H9 (cell line): ENCODE results near the gene NEK7. TPM values are rescaled to one million over a fixed set of nuclear protein-coding genes. Genes with fewer than 3 reads are reported as not detected.

ENCODE experiments used
- DNase-seq: peaks from one replicate; pipeline ENCODE4 v3.0.0-alpha.2; 2017
- H2AFZ ChIP-seq: one replicate; pipeline ENCODE4 v1.6.1; 2013; ENCODE audit warnings: mild to moderate bottlenecking, low read length, control low read depth, moderate library complexity
- H2AK5ac ChIP-seq: 2 replicates; pipeline ENCODE4 v1.6.1; 2013; ENCODE audit warnings: low read length, control low read depth, mixed read lengths; ENCODE audit not compliant: insufficient read length
- H2BK120ac ChIP-seq: one replicate; pipeline ENCODE4 v1.6.1; 2013; ENCODE audit warnings: low read depth, mild to moderate bottlenecking, low read length, control low read depth, inconsistent platforms; ENCODE audit not compliant: poor library complexity, severe bottlenecking
- H2BK12ac ChIP-seq: 2 replicates; pipeline ENCODE4 v1.6.1; 2013; ENCODE audit warnings: low read length, control low read depth, mixed read lengths, low read depth; ENCODE audit not compliant: insufficient read length
- H2BK15ac ChIP-seq: 2 replicates; pipeline ENCODE4 v1.6.1; 2013; ENCODE audit warnings: low read depth, low read length, control low read depth
- H2BK20ac ChIP-seq: one replicate; pipeline ENCODE4 v1.6.1; 2013; ENCODE audit warnings: low read depth, mild to moderate bottlenecking, low read length, control low read depth, inconsistent platforms; ENCODE audit not compliant: poor library complexity, severe bottlenecking
- H2BK5ac ChIP-seq: 2 replicates; pipeline ENCODE4 v1.6.1; 2013; ENCODE audit warnings: low read length, control low read depth, mixed read lengths; ENCODE audit not compliant: insufficient read length
- H3K14ac ChIP-seq: 2 replicates; pipeline ENCODE4 v1.6.1; 2013; ENCODE audit warnings: low read length, control low read depth; ENCODE audit not compliant: insufficient read depth
- H3K18ac ChIP-seq: 2 replicates; pipeline ENCODE4 v1.6.1; 2013; ENCODE audit warnings: low read depth, mild to moderate bottlenecking, mixed read lengths, low read length, control low read depth; ENCODE audit not compliant: insufficient read length
- H3K23ac ChIP-seq: 2 replicates; pipeline ENCODE4 v1.6.1; 2013; ENCODE audit warnings: low read length, control low read depth, mixed read lengths, low read depth; ENCODE audit not compliant: insufficient read length
- H3K23me2 ChIP-seq: 2 replicates; pipeline ENCODE4 v1.6.1; 2013; ENCODE audit warnings: low read depth, mild to moderate bottlenecking, mixed read lengths, low read length, control low read depth; ENCODE audit not compliant: insufficient read length, poor library complexity, severe bottlenecking
- H3K27ac ChIP-seq: 2 replicates; pipeline ENCODE4 v1.5.1; 2013; ENCODE audit warnings: low read length, control low read depth, mixed read lengths, low read depth; ENCODE audit not compliant: insufficient read length
- H3K27me3 ChIP-seq: 2 replicates; pipeline ENCODE4 v1.6.1; 2013; ENCODE audit warnings: low read length, control low read depth, inconsistent platforms; ENCODE audit not compliant: insufficient read depth
- H3K4ac ChIP-seq: 2 replicates; pipeline ENCODE4 v1.6.1; 2013; ENCODE audit warnings: low read depth, mild to moderate bottlenecking, control low read depth, inconsistent platforms, low read length, moderate library complexity
- H3K4me1 ChIP-seq: 2 replicates; pipeline ENCODE4 v1.6.1; 2013; ENCODE audit warnings: low read length, control low read depth, inconsistent platforms; ENCODE audit not compliant: insufficient read depth
- H3K4me2 ChIP-seq: 2 replicates; pipeline ENCODE4 v1.6.1; 2013; ENCODE audit warnings: low read length, control low read depth, mixed read lengths; ENCODE audit not compliant: insufficient read length, insufficient read depth
- H3K56ac ChIP-seq: 2 replicates; pipeline ENCODE4 v1.6.1; 2013; ENCODE audit warnings: low read depth, mild to moderate bottlenecking, mixed read lengths, low read length, control low read depth; ENCODE audit not compliant: insufficient read length
- H3K79me1 ChIP-seq: 2 replicates; pipeline ENCODE4 v1.6.1; 2013; ENCODE audit warnings: low read depth, mild to moderate bottlenecking, moderate library complexity, low read length, control low read depth, inconsistent platforms; ENCODE audit not compliant: insufficient read depth, poor library complexity, severe bottlenecking
- H3K79me2 ChIP-seq: 2 replicates; pipeline ENCODE4 v1.6.1; 2013; ENCODE audit warnings: low read length, control low read depth, inconsistent platforms; ENCODE audit not compliant: insufficient read depth
- H3K9ac ChIP-seq: 2 replicates; pipeline ENCODE4 v1.6.1; 2013; ENCODE audit warnings: low read length, control low read depth, mixed read lengths; ENCODE audit not compliant: insufficient read length; ENCODE audit errors: extremely low read depth
- H3K9me3 ChIP-seq: one replicate; pipeline ENCODE4 v1.6.1; 2013; ENCODE audit warnings: low read depth, low read length, inconsistent platforms; ENCODE audit not compliant: control insufficient read depth
- H3T11ph ChIP-seq: one replicate; pipeline ENCODE4 v1.6.1; 2013; ENCODE audit warnings: mild to moderate bottlenecking, low read length, control low read depth, inconsistent platforms
- H4K20me1 ChIP-seq: one replicate; pipeline ENCODE4 v1.6.1; 2013; ENCODE audit not compliant: control insufficient read depth, insufficient read length, insufficient read depth
- H4K5ac ChIP-seq: 2 replicates; pipeline ENCODE4 v1.6.1; 2013; ENCODE audit warnings: low read depth, mild to moderate bottlenecking, mixed read lengths, low read length, control low read depth; ENCODE audit not compliant: insufficient read length
- H4K8ac ChIP-seq: replicated peaks from 2 replicates; pipeline ENCODE4 v1.6.1; 2013; ENCODE audit warnings: low read length, control low read depth, mixed read lengths, low read depth; ENCODE audit not compliant: insufficient read length
- H4K91ac ChIP-seq: 2 replicates; pipeline ENCODE4 v1.6.1; 2013; ENCODE audit warnings: low read depth, mild to moderate bottlenecking, moderate library complexity, mixed read lengths, low read length, control low read depth; ENCODE audit not compliant: insufficient read length
- H3K27ac Mint-ChIP-seq, 3 experiments: 2 replicates in 2 of 3; 3 replicates in 1 of 3; pipeline ENCODE4 v1.8.0; 2020 to 2021; ENCODE audit warnings: mixed read lengths in 3 of 3, mild to moderate bottlenecking in 1 of 3, moderate library complexity in 1 of 3
- H3K27me3 Mint-ChIP-seq: 2 replicates; pipeline ENCODE4 v1.8.0; 2021; ENCODE audit warnings: low read depth, mild to moderate bottlenecking, moderate library complexity, mixed read lengths
- H3K36me3 Mint-ChIP-seq, 3 experiments: 2 replicates in 2 of 3; 3 replicates in 1 of 3; pipeline ENCODE4 v1.8.0; 2020 to 2021; ENCODE audit warnings: low read depth in 3 of 3, mixed read lengths in 3 of 3; ENCODE audit not compliant: insufficient read depth in 1 of 3
- H3K4me1 Mint-ChIP-seq, 2 experiments: 2 replicates each; pipeline ENCODE4 v1.8.0; 2020; ENCODE audit warnings: mixed read lengths in 2 of 2
- H3K4me3 Mint-ChIP-seq, 2 experiments: 2 replicates in 1 of 2; 3 replicates in 1 of 2; pipeline ENCODE4 v1.8.0; 2020 to 2021; ENCODE audit warnings: mild to moderate bottlenecking in 2 of 2, mixed read lengths in 2 of 2, moderate library complexity in 1 of 2
- H3K9me3 Mint-ChIP-seq, 2 experiments: 2 replicates in 1 of 2; 3 replicates in 1 of 2; pipeline ENCODE4 v1.8.0; 2020; ENCODE audit warnings: mild to moderate bottlenecking in 2 of 2, mixed read lengths in 2 of 2, moderate library complexity in 1 of 2
- WGBS: extraction: QIAGEN DNeasy Blood & Tissue Kit; methylation state at CpG from one replicate; pipeline ENCODE4 v1.1.7; 2013; ENCODE audit warnings: missing lambda C conversion rate, low lambda C conversion rate, mixed read lengths; ENCODE audit not compliant: insufficient read length; ENCODE audit errors: extremely low coverage; 5-methylcytosine and 5-hydroxymethylcytosine counted together
- total RNA-seq: library from RNA; stranded (reverse); gene quantifications from 2 replicates; pipeline ENCODE4 v1.2.1, GENCODE V29; 2021
- TF ChIP-seq, protein P1 (sequence below): fragments of 200-600 bp; sonication (generic); conservative IDR thresholded peaks from 3 replicates; pipeline ENCODE4 v1.8.0; 2021; ENCODE audit warnings: antibody characterized with exemption, mild to moderate bottlenecking

Gene NEK7
- total RNA-seq, 1 experiment from 2014 or later: 9.6 TPM

DNA sequence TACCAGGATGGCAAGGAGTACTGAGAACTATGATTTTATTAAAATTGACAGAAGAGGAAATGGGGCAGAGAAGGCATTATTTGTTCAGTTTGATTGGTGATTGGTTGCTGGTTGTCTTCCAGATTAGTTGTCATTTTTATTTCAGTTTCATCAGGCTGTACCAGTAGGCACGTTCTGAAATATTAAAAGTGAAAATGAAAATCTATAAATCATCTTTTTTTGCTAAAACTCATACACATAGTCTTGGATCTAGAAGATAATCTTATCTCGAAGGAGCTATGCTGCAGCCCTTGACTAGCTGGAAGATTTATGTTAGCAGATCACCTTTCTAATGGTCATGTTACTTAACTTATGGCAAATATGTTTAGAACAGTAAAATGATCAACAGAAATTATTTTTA, 29.0 kb downstream of the NEK7 start:
- Histone ChIP-seq H4K5ac (no peak overlapping the region), H4K20me1 (no peaks in the 10 kb centered on the region), H3K18ac (no peak overlapping the region), H2BK20ac (no peak overlapping the region), H3K56ac (no peak overlapping the region), H3K14ac (no peak overlapping the region), H4K91ac (no peak overlapping the region), H3K9ac (no peak overlapping the region), H3K79me2 (no peaks in the 10 kb centered on the region; the same call in 1 of the 2 replicates), H3T11ph (no peak overlapping the region), H3K79me1 (peaks cover 3% of the 10 kb centered on the region), H3K27me3 (no peaks in the 10 kb centered on the region), H3K4ac (no peak overlapping the region), H3K4me2 (no peak overlapping the region), H2BK5ac (no peak overlapping the region), H3K4me1 (no peaks in the 10 kb centered on the region), H3K27ac (no peak overlapping the region), H2AK5ac (no peak overlapping the region), H2BK15ac (no peak overlapping the region), H3K9me3 (no peaks in the 10 kb centered on the region), H3K23ac (no peak overlapping the region), H2BK12ac (no peak overlapping the region), H2AFZ (no peak overlapping the region), H4K8ac (no peak overlapping the region), H3K23me2 (no peaks in the 10 kb centered on the region), H2BK120ac (no peak overlapping the region)
- no peak overlapping the region for H3K4me3 Mint-ChIP-seq
- WGBS: no CpG with 5 or more reads among the region's 2 CpGs
- no peak for DNase-seq
- no peaks in the 10 kb centered on the region for H3K9me3 Mint-ChIP-seq
- H3K36me3 Mint-ChIP-seq: no peaks in the 10 kb centered on the region
- H3K27ac Mint-ChIP-seq: peak overlapping the region in 1 of 3 experiments; percentile 55; a peak in 1 of 7 replicates
- TF ChIP-seq, protein P1, sequence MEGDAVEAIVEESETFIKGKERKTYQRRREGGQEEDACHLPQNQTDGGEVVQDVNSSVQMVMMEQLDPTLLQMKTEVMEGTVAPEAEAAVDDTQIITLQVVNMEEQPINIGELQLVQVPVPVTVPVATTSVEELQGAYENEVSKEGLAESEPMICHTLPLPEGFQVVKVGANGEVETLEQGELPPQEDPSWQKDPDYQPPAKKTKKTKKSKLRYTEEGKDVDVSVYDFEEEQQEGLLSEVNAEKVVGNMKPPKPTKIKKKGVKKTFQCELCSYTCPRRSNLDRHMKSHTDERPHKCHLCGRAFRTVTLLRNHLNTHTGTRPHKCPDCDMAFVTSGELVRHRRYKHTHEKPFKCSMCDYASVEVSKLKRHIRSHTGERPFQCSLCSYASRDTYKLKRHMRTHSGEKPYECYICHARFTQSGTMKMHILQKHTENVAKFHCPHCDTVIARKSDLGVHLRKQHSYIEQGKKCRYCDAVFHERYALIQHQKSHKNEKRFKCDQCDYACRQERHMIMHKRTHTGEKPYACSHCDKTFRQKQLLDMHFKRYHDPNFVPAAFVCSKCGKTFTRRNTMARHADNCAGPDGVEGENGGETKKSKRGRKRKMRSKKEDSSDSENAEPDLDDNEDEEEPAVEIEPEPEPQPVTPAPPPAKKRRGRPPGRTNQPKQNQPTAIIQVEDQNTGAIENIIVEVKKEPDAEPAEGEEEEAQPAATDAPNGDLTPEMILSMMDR: no peak
- no peaks in the 10 kb centered on the region for H3K4me1 Mint-ChIP-seq
- H3K27me3 Mint-ChIP-seq: no peaks in the 10 kb centered on the region
